PFSK-1 (cell line): ENCODE data around the gene NGB.

Experiments
- FOXP2 ChIP-seq: optimal IDR thresholded peaks from 2 replicates; pipeline ENCODE3; 2011; ENCODE audit warnings: borderline replicate concordance, control low read depth, inconsistent platforms; ENCODE audit not compliant: insufficient read depth; ENCODE audit errors: extremely low read length, extremely low read depth
- POLR2AphosphoS5 ChIP-seq: IDR thresholded peaks from 2 replicates; pipeline ENCODE4 v1.6.1; 2012; ENCODE audit warnings: low read depth, mild to moderate bottlenecking, control low read depth, low read length, moderate library complexity
- TAF1 ChIP-seq: IDR thresholded peaks from 2 replicates; pipeline ENCODE4 v1.6.1; 2012; ENCODE audit warnings: low read length, control low read depth, borderline replicate concordance; ENCODE audit not compliant: insufficient read depth
- TF ChIP-seq, protein P1 (sequence below), 2 experiments: IDR thresholded peaks; 2 replicates each; pipeline versions ENCODE4 v1.6.1 to v1.8.0; 2011 to 2012; ENCODE audit warnings: low read depth in 2 of 2, low read length in 2 of 2, control low read depth in 1 of 2, inconsistent platforms in 1 of 2, mild to moderate bottlenecking in 1 of 2, moderate library complexity in 1 of 2; ENCODE audit not compliant: insufficient read depth in 1 of 2

- TF ChIP-seq, protein P1, sequence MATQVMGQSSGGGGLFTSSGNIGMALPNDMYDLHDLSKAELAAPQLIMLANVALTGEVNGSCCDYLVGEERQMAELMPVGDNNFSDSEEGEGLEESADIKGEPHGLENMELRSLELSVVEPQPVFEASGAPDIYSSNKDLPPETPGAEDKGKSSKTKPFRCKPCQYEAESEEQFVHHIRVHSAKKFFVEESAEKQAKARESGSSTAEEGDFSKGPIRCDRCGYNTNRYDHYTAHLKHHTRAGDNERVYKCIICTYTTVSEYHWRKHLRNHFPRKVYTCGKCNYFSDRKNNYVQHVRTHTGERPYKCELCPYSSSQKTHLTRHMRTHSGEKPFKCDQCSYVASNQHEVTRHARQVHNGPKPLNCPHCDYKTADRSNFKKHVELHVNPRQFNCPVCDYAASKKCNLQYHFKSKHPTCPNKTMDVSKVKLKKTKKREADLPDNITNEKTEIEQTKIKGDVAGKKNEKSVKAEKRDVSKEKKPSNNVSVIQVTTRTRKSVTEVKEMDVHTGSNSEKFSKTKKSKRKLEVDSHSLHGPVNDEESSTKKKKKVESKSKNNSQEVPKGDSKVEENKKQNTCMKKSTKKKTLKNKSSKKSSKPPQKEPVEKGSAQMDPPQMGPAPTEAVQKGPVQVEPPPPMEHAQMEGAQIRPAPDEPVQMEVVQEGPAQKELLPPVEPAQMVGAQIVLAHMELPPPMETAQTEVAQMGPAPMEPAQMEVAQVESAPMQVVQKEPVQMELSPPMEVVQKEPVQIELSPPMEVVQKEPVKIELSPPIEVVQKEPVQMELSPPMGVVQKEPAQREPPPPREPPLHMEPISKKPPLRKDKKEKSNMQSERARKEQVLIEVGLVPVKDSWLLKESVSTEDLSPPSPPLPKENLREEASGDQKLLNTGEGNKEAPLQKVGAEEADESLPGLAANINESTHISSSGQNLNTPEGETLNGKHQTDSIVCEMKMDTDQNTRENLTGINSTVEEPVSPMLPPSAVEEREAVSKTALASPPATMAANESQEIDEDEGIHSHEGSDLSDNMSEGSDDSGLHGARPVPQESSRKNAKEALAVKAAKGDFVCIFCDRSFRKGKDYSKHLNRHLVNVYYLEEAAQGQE (IDR thresholded peaks at IDR 0.05; ENCODE audit: insufficient read depth in 1 of 2, low read depth in 2 of 2, low read length in 2 of 2) = no peak
- TF ChIP-seq FOXP2 (no peak), POLR2AphosphoS5 (no peak), TAF1 (no peak)
Observed at GRCh38 chr14:77273796-77274195, 2.8 kb upstream of the NGB start.
